HG02759 (cell line): ENCODE results near the gene LSR.
A peak's percentile ranks its signal among the peaks of the same experiment; 100 is the strongest.

ENCODE experiments used
- ATAC-seq: cut with Tn5 transposase; IDR thresholded peaks from one replicate; pipeline ENCODE4 v1.9.1; 2021; ENCODE audit warnings: mild to moderate bottlenecking, moderate library complexity; ENCODE audit not compliant: unreplicated experiment

LSR gene

DNA sequence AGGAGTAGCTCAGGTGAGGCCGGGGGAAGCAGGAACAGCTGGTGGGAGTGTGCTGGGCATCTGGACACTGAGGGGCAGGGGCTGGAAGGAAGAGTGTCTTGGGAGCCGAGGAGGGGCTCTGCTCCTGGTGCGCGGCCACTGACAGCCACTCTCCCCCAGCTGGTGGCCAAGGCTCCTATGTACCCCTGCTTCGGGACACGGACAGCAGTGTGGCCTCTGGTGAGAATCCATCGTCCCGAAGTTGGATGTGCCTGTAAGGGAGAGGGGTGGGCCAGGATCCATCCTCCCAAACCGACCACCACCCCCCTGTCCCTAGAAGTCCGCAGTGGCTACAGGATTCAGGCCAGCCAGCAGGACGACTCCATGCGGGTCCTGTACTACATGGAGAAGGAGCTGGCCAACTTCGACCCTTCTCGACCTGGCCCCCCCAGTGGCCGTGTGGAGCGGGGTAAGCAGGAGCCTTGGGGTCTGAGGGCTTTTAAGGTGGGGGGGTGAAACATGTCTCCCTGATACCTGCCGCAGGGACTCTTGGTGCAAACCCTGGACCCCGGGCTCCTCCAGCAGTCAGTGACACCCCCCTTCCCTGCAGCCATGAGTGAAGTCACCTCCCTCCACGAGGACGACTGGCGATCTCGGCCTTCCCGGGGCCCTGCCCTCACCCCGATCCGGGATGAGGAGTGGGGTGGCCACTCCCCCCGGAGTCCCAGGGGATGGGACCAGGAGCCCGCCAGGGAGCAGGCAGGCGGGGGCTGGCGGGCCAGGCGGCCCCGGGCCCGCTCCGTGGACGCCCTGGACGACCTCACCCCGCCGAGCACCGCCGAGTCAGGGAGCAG, 17.9 kb downstream of the LSR start:
- ATAC-seq, result no peak

DNA sequence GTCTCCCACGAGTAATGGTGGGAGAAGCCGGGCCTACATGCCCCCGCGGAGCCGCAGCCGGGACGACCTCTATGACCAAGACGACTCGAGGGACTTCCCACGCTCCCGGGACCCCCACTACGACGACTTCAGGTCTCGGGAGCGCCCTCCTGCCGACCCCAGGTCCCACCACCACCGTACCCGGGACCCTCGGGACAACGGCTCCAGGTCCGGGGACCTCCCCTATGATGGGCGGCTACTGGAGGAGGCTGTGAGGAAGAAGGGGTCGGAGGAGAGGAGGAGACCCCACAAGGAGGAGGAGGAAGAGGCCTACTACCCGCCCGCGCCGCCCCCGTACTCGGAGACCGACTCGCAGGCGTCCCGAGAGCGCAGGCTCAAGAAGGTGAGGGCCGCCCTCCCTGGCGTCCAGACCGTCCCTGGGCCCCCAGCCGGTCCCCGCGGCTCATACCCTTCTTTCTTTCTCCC, 18.6 kb downstream of the LSR start:
- no peak for ATAC-seq

DNA sequence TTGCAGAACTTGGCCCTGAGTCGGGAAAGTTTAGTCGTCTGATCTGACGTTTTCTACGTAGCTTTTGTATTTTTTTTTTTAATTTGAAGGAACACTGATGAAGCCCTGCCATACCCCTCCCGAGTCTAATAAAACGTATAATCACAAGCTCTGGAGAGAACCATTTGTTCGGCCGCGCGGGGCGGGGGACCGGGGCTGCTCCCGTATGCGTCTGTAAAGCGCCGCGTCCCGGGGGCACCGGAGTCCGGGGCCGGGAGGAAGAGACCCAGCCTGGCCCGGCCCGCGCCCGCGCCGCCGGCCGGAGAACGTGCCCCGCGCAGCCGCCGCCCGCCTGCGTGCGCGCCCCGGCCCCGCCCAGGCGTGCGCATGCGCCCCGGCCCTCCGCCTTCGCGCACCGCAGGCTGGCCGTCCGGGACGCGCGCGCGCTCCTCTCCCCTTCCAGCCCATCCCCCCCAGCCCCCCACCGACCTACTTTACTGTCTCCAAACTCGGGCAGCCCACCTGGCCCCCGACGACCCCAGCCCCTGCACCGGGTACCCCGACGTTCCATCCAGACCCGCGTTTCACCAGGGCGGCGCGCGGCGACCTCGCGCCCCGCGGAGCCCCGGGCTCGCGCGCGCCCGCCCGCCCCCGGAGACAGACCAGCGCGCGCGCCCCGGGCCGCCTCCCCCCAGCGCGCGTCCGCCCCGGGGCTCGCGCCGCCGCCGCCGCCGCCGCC, 19.2 kb downstream of the LSR start:
- peak; percentile 52 for ATAC-seq

GRCh38 chr19:35268536-35269437, 20.0 kb downstream of the LSR start, which contains the start of gene USF2:
Gene USF2, plus strand, starts transcription at chr19:35268962. Its CDS starts 140 bp downstream, at chr19:35269102.
- peak; percentile 32 for ATAC-seq

DNA sequence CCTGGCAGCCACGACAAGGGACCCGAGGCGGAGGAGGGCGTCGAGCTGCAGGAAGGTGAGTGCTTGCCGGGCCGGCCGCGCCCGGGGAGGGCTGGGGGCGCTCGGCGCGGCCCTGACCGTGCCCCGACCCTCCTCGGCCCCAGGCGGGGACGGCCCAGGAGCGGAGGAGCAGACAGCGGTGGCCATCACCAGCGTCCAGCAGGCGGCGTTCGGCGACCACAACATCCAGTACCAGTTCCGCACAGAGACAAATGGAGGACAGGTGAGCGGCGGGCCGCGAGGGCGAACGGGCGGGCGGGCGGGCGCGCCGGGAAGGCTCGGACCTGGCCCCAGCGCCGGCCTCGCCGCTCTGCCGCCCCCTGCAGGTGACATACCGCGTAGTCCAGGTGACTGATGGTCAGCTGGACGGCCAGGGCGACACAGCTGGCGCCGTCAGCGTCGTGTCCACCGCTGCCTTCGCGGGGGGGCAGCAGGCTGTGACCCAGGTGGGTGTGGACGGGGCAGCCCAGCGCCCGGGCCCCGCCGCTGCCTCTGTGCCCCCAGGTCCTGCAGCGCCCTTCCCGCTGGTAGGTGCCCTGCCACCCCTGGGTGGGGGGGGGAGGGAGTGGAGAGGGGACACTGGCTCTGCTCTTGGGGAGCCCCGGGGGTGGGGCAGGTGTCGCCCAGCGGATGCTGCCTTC, 20.8 kb downstream of the LSR start:
- ATAC-seq, result peak; percentile 59

GRCh38 chr19:35270381-35270811, 21.6 kb downstream of the LSR start:
- no peak for ATAC-seq

DNA sequence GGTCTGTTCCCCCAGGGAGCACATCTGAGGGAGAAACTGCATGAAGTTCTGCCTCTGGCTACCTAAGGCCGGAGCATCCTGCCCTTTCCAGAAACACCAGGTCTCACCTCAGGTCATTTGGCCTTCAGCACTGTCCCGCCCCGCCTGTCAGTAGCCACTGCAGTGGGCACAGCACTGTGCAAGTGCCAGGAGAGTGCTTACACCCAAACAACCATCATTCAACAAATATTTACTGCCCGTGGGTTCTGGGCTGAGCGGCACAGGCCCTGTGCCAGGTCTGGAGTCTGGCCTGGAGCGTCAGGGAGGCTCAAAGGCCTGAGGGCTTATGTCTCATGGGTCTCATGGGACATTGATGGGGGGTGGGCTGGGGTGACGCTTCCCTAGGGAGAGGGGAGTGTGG, 22.7 kb downstream of the LSR start:
- ATAC-seq, result no peak

- no peak for ATAC-seq
These were observed 23.4 kb downstream of the LSR start for GRCh38 chr19:35272122-35272719.

DNA sequence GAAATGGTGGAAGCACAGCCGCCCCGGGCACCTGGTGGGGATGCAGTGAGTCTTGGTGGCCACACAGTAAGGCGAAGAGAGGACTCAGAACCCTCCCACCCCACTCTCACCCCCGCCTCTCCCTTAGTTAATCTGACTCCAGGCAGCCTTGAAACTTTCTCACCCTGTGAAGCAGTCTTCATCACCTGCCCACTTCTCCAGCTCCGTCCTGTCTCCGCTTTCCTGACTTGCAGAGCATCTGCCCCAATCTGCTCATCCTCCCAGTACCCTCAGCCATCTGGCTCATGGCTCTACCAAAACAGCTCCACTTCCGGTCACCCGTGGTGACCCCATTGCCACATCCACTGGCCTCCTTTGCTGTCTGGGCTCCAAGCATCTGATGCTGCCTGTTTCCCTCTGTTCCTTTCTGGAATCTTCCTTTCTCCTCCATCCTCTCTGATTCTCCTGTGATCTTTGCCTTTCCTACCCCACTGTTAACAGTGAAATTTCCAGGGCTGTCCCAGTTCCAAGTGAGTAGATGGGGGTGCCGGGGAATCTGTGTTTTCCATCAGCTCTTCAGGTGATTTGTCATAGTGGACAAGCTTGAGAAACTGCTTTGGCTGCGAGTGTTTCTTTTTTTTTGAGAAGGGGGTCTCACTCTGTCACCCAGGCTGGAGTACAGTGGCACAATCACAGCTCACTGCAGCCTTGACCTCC, 24.3 kb downstream of the LSR start:
- no peak for ATAC-seq

- no peak for ATAC-seq
These were observed 25.0 kb downstream of the LSR start for GRCh38 chr19:35273686-35274259.

GRCh38 chr19:35274323-35274722, 25.5 kb downstream of the LSR start:
- no peak for ATAC-seq

GRCh38 chr19:35276706-35277281, 28.0 kb downstream of the LSR start:
- ATAC-seq, result no peak

DNA sequence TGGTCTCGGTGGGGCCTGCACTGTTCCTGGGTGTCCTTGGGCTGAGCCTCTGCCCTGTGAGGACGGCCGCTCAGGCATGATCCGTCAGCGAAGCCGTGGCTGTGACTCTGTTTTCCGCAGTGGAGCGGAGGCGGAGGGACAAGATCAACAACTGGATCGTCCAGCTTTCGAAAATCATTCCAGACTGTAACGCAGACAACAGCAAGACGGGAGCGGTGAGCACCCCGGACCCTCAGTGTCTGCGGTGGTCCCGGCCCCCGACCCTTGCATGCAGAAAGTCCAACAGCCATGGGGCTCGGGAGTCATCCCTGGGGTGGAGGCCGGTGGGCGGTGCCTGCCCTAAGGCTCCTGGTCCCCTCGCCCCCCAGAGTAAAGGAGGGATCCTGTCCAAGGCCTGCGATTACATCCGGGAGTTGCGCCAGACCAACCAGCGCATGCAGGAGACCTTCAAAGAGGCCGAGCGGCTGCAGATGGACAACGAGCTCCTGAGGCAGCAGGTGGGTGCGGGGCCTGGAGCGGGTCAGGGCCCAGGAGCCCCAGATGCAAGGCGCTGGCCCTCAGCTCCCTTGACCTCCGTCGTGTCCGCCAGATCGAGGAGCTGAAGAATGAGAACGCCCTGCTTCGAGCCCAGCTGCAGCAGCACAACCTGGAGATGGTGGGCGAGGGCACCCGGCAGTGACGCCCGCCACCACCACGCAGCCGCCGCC, 29.9 kb downstream of the LSR start:
- no peak for ATAC-seq

- no peak for ATAC-seq
These were observed 30.6 kb downstream of the LSR start for GRCh38 chr19:35279374-35279773.

- ATAC-seq, result no peak
These were observed 31.4 kb downstream of the LSR start for GRCh38 chr19:35279985-35280821.

GRCh38 chr19:35281303-35281702, 32.5 kb downstream of the LSR start:
- ATAC-seq, result no peak
